ENCODE data around the gene FKBP10. TPM values are rescaled to one million over a fixed set of nuclear protein-coding genes. Genes with fewer than 3 reads are reported as not detected.
A peak's percentile ranks its signal among the peaks of the same experiment; 100 is the strongest.

The FKBP10 gene
- total RNA-seq, 1 donor from 2014 or later: 0.47 TPM

GRCh38 chr17:41810659-41811548 lies 1.9 kb upstream of the FKBP10 start:
- Mint-ChIP-seq H3K4me3 (peak overlapping the region; percentile 91), H3K4me1 (peaks cover 12% of the 10 kb centered on the region)

GRCh38 chr17:41811549-41812380 lies 1.0 kb upstream of the FKBP10 start, which contains the start of gene P3H4:
Gene P3H4 (minus strand): TSS chr17:41811949. CDS start chr17:41811915, 34 bp downstream.
- DNase-seq: peak; percentile 93
- H3K4me1 Mint-ChIP-seq: peaks cover 12% of the 10 kb centered on the region
- peak within 1 kb of the TSS; percentile 91 for H3K4me3 Mint-ChIP-seq
- intact Hi-C loops (cut with micrococcal nuclease): loop anchor here (1.0 kb wide), 1 partner anchor 54 kb away; the partner anchor contains the start of gene KLHL11
- H3K36me3 Mint-ChIP-seq (ENCODE audit: low read depth): peaks cover 1% of the 10 kb centered on the region
- no peaks in the 10 kb centered on the region for H3K9me3 Mint-ChIP-seq
- H3K27me3 Mint-ChIP-seq: peaks cover 21% of the 10 kb centered on the region
- H3K27ac Mint-ChIP-seq: peak within 1 kb of the TSS; percentile 78

More at GRCh38 chr17:41810659-41811548, 1.9 kb upstream of the FKBP10 start:
- H3K36me3 Mint-ChIP-seq (ENCODE audit: low read depth): peaks cover 1% of the 10 kb centered on the region
- intact Hi-C loops (cut with micrococcal nuclease): no loop called here
- H3K27me3 Mint-ChIP-seq: peaks cover 21% of the 10 kb centered on the region
- H3K27ac Mint-ChIP-seq: no peak overlapping the region
- H3K9me3 Mint-ChIP-seq: no peaks in the 10 kb centered on the region
- no peak for DNase-seq

- intact Hi-C loops (cut with micrococcal nuclease): no loop called here
- no peaks in the 10 kb centered on the region for H3K9me3 Mint-ChIP-seq
- peaks cover 21% of the 10 kb centered on the region for H3K27me3 Mint-ChIP-seq
- no peak for DNase-seq
- peak overlapping the region; percentile 56 for H3K4me3 Mint-ChIP-seq
- H3K4me1 Mint-ChIP-seq: peaks cover 12% of the 10 kb centered on the region
- peaks cover 1% of the 10 kb centered on the region for H3K36me3 Mint-ChIP-seq (ENCODE audit: low read depth)
- no peak overlapping the region for H3K27ac Mint-ChIP-seq
These were observed 412 bp downstream of the FKBP10 start for GRCh38 chr17:41813152-41813680.

- peaks cover 1% of the 10 kb centered on the region for H3K36me3 Mint-ChIP-seq (ENCODE audit: low read depth)
- no peaks in the 10 kb centered on the region for H3K9me3 Mint-ChIP-seq
- H3K4me3 Mint-ChIP-seq: peak overlapping the region; percentile 56
- H3K27ac Mint-ChIP-seq: no peak overlapping the region
- H3K27me3 Mint-ChIP-seq: peaks cover 21% of the 10 kb centered on the region
- DNase-seq: no peak
- peaks cover 12% of the 10 kb centered on the region for H3K4me1 Mint-ChIP-seq
- intact Hi-C loops (cut with micrococcal nuclease): no loop called here
These were observed 908 bp downstream of the FKBP10 start for GRCh38 chr17:41813699-41814124.

DNA sequence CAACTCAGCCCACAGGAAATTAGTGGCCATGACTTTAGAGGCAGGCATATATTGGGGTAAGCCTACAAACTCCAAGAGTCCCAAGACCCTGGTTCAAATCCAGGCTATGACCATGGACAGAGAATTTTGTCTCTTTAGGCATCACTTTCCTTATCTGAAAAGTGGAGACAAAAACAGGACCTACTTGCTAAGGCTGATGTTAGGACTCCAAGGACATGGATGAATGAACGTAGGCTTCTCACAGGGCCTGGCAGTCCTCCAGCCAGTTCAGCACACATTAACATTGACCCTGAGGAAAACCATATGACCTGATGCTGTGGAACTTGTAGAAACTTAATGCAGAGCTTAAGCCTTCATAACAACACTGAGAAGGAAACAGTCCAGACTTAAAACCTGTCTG lies 1.4 kb downstream of the FKBP10 start:
- Mint-ChIP-seq H3K4me1 (peaks cover 12% of the 10 kb centered on the region), H3K36me3 (ENCODE audit: low read depth) (peaks cover 1% of the 10 kb centered on the region), H3K4me3 (no peak overlapping the region), H3K27me3 (peaks cover 21% of the 10 kb centered on the region), H3K9me3 (no peaks in the 10 kb centered on the region), H3K27ac (no peak overlapping the region)
- DNase-seq: no peak
- intact Hi-C loops (cut with micrococcal nuclease): no loop called here

DNA sequence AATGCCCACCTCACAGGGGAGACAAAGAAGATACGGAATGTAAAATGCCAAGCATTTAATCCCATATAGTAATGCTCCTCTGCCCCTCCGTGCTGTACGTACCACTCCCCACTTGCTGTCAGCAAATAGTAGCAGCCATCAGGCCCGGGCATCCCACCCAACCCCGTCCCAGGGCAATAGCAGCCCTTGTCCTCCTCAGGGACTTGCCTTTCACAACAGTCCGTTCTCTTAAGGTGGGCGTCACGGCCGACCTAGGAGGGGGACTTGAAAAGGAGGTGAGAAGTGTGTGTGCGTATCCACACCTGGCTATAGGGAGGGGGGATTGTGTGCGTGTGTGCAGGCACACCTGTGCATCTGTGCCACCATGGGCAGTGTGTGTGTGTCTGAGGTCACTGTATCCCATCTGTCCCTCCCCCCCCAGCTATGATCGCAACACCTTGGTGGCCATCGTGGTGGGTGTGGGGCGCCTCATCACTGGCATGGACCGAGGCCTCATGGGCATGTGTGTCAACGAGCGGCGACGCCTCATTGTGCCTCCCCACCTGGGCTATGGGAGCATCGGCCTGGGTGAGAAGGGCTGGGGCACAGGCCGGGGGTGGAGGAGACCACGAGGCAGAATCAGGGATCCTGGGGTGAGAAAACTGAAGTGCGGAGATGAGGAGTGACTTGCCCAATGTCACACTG lies 4.0 kb downstream of the FKBP10 start:
- Mint-ChIP-seq H3K36me3 (ENCODE audit: low read depth) (no peaks in the 10 kb centered on the region), H3K27me3 (peaks cover 14% of the 10 kb centered on the region), H3K9me3 (no peaks in the 10 kb centered on the region), H3K27ac (no peak overlapping the region), H3K4me3 (no peak overlapping the region), H3K4me1 (peaks cover 6% of the 10 kb centered on the region)
- DNase-seq: no peak
- intact Hi-C loops (cut with micrococcal nuclease): no loop called here

- H3K4me3 Mint-ChIP-seq: no peak overlapping the region
- H3K9me3 Mint-ChIP-seq: no peaks in the 10 kb centered on the region
- peaks cover 6% of the 10 kb centered on the region for H3K27me3 Mint-ChIP-seq
- DNase-seq: no peak
- H3K36me3 Mint-ChIP-seq (ENCODE audit: low read depth): no peaks in the 10 kb centered on the region
- H3K27ac Mint-ChIP-seq: no peak overlapping the region
- intact Hi-C loops (cut with micrococcal nuclease): no loop called here
- no peaks in the 10 kb centered on the region for H3K4me1 Mint-ChIP-seq
These were observed 5.2 kb downstream of the FKBP10 start for GRCh38 chr17:41818024-41818423.

- Mint-ChIP-seq H3K9me3 (no peaks in the 10 kb centered on the region), H3K36me3 (ENCODE audit: low read depth) (peaks cover 2% of the 10 kb centered on the region), H3K4me3 (no peak overlapping the region), H3K27me3 (no peaks in the 10 kb centered on the region), H3K27ac (no peak overlapping the region), H3K4me1 (no peaks in the 10 kb centered on the region)
- no peak for DNase-seq
- intact Hi-C loops (cut with micrococcal nuclease): no loop called here
These were observed 9.0 kb downstream of the FKBP10 start for GRCh38 chr17:41821776-41822175.

GRCh38 chr17:41822216-41823140 lies 9.7 kb downstream of the FKBP10 start:
- H3K27me3 Mint-ChIP-seq: no peaks in the 10 kb centered on the region
- intact Hi-C loops (cut with micrococcal nuclease): no loop called here
- no peaks in the 10 kb centered on the region for H3K4me1 Mint-ChIP-seq
- H3K36me3 Mint-ChIP-seq (ENCODE audit: low read depth): peaks cover 4% of the 10 kb centered on the region
- DNase-seq: no peak
- no peaks in the 10 kb centered on the region for H3K9me3 Mint-ChIP-seq
- no peak overlapping the region for H3K4me3 Mint-ChIP-seq
- H3K27ac Mint-ChIP-seq: no peak overlapping the region

DNA sequence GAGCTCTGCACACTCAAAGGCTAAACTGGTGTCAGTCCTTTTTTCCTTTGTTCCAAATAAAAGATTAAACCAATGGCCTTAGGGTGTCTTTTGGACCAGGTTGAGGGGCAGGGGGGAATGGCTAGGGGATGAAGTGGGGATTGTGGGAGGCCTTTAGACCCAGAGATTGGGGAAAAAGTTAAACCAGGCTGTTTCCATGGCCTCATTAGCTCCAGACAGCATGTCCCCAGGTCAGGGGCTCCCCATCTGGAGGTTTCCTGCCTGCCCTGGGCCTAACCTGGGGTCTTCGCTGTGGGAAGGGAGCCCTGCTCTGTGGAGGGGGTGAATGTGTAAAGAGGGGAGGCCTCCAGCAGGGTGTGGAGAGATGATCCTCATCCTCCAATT lies 10.3 kb downstream of the FKBP10 start:
- Mint-ChIP-seq H3K27me3 (no peaks in the 10 kb centered on the region), H3K36me3 (ENCODE audit: low read depth) (peaks cover 6% of the 10 kb centered on the region), H3K9me3 (no peaks in the 10 kb centered on the region), H3K4me1 (no peaks in the 10 kb centered on the region), H3K27ac (no peak overlapping the region), H3K4me3 (no peak overlapping the region)
- intact Hi-C loops (cut with micrococcal nuclease): no loop called here
- DNase-seq: no peak

DNA sequence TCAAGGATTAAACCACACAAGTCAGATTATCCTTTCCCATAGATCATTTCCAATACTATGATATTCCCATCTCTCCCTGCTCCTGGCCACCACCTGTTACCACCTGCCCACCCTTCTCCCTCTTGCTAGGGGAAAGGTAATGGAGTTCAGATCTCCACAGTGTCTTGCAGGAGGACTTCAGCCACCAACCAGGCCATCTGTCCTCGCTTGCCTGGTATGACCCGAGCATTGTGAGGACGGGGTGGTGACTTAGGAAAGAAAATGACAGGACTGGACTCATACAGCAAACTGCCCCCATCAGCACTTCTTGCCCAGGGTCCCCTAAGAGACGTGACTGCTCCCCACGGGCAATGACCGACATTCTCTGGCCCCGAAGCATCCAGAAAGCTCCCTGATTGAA lies 10.8 kb downstream of the FKBP10 start:
- DNase-seq: no peak
- no peak overlapping the region for H3K27ac Mint-ChIP-seq
- peaks cover 6% of the 10 kb centered on the region for H3K36me3 Mint-ChIP-seq (ENCODE audit: low read depth)
- H3K9me3 Mint-ChIP-seq: no peaks in the 10 kb centered on the region
- no peak overlapping the region for H3K4me3 Mint-ChIP-seq
- intact Hi-C loops (cut with micrococcal nuclease): no loop called here
- H3K27me3 Mint-ChIP-seq: no peaks in the 10 kb centered on the region
- H3K4me1 Mint-ChIP-seq: no peaks in the 10 kb centered on the region

GRCh38 chr17:41824086-41824485 lies 11.3 kb downstream of the FKBP10 start:
- no peak for DNase-seq
- no peaks in the 10 kb centered on the region for H3K9me3 Mint-ChIP-seq
- no peaks in the 10 kb centered on the region for H3K27me3 Mint-ChIP-seq
- H3K27ac Mint-ChIP-seq: no peak overlapping the region
- H3K4me3 Mint-ChIP-seq: no peak overlapping the region
- H3K36me3 Mint-ChIP-seq (ENCODE audit: low read depth): peaks cover 10% of the 10 kb centered on the region
- intact Hi-C loops (cut with micrococcal nuclease): no loop called here
- H3K4me1 Mint-ChIP-seq: no peaks in the 10 kb centered on the region
